HG03196 (cell line): ENCODE results near the gene CLDN6.
"Not testable (repeated sequence)": the region's sequence is repeated elsewhere in the genome, so short reads cannot be mapped to it uniquely, and the experiment has no call there.

ENCODE experiments used
- ATAC-seq: cut with Tn5 transposase; IDR thresholded peaks from one replicate; pipeline ENCODE4 v1.9.1; 2021; ENCODE audit not compliant: unreplicated experiment

Gene CLDN6, protein sequence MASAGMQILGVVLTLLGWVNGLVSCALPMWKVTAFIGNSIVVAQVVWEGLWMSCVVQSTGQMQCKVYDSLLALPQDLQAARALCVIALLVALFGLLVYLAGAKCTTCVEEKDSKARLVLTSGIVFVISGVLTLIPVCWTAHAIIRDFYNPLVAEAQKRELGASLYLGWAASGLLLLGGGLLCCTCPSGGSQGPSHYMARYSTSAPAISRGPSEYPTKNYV

DNA sequence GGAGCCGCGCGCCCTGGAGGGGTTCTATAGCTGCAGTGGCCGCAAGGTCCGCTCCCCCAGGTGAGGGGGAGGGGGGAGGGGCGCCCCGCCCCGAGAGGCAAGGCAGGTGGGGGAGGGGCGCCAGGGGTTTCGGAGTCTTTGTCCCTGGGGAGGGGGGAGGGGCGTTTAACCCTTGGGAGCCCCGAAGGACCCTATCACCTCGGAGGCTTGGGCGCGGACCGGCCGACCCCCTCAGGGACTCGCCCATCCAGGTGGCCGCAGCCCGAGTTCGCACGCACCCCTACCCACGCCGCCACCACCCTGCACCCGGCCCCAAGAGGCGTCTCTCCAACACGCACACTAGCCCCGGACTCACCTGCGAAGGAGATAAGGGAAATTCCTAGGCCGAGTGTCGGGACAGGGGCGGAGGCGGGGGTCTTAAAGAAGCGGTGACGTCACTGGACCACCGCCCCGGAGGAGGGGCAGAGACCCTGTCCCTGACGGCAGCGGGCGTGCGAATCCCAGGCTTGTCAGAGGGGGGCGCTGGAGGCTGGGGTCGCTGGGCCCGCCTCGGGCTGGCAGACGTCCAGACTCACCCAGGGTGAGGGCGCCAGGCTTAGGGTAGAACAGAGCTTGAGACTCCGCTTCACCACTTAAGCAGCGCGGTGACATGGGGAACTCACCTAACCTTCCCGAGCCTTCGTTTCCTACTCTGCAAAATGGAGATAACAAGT lies at the start of gene CLDN6:
Gene CLDN6 (minus strand): TSS at position 390 of the 713 bp plus-strand sequence. CDS start 2,162 bp downstream, outside the sequence.
- no peak for ATAC-seq

DNA sequence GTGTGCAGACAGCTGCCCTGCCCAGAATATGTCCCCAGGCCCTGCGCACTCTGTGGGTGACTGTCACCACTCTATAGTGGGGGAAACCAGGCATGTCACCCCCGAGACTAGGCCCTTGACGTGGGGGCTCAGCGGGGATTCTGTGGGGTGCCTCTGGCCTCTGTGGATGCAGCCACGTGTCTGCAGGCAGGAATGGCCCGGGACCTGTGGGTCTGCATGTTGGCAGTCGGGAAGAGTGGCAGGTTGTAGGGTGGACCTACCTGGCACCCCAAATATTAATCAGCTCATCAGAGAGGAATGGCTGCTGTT lies 48.4 kb upstream of the CLDN6 start:
- ATAC-seq: no peak

DNA sequence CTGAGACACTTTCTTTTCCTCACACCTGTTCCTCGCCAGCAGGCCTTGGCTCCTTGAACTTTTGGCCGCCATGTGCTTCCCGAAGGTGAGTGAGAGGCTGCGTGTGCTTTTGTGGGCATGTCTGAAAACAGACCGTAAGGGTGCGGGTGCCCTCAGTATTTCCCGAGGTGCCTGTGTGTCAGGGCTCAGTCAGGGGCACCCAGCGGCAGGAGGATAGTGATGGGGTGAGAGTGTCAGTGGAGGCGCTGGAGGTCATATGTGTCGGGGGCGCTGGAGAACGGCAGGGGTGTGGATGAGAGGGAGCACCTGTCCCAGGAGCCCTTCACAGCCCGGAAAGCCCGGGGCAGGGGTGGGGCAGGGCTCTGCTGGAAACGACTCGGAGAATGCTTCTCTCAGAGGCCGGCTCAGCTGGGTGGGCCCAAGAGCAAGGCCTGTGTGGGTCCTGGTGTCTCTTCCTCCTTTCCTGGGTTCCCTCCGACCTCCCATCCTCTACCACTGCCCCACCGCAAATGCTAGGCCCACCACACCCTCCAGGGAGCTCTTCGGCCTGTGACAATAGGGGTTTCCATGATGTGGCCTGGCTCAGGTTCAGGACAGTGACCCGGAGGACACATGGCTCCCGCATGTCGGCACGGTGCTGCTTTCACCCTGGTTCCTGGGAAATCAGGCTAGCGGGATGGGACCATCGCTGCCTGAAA lies 47.9 kb upstream of the CLDN6 start:
- ATAC-seq: no peak

DNA sequence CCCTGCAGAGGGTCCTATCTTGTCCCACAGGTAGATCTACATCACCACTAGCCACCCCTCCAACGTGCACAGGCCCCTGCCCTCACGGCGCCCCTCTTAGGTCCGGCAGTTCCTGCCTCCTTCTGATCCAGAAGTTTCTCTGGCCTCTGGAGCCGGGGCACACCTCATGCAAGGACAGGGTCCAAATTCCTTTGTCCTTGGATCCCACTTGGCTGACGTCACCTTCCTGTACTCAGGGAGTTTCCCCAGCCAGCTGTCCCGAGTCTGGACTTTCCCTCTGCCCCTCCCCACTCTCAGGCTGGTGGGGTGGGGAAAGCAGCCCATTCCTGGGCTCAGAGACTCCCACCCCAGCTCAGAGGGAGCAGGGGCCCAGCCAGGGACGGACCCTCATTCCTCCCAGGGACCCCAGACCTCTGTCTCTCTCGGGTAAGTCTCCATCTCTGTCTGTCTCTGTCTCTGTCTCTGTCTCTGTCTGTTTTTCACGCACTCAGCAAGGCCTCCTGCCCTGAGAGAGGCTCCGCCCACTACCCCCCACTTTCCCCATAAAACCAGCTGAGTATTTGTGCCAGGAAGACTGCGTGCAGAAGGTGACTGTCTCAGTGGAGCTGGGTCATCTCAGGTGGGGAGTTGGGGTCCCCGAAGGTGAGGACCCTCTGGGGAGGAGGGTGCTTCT lies 47.2 kb upstream of the CLDN6 start, which contains the start of gene IL32:
Gene IL32 (plus strand): TSS at position 572 of the 673 bp plus-strand sequence. CDS start 172 bp downstream, outside the sequence.
- no peak for ATAC-seq

DNA sequence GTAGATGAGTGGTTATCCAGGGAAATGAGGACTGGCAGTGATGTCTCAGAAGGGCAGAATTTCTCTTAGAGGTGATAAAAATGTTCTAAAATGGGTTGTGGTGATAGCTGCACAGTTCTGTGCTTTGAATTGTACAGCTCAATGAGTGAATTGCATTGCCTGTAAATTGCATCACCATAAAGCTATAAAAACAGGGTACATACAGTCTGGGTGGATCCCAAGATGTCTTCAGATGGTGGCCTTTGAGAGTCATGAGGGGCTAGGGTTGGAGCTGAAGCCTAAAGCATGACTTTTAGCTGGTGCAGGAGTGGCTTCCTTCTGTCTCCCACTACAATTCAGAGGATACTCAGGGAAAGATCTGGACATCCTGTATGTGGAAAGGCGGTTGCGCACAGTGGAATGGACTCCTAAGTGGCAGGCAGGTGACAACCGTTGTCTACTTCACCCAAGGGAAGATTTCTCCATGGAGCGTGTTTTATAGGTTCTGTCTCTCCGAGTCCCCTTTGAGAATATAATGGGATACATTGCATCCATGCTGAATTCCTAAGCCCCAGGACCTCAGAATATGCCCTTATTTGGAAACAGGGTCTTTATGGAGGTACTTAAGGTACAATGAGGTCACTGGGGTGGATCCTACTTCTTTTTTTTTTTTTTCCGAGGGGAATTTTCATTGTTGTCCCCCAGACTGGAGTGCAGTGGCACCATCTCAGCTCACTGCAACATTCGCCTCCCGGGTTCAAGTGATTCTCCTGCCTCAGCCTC lies 45.8 kb upstream of the CLDN6 start:
- ATAC-seq: no peak

DNA sequence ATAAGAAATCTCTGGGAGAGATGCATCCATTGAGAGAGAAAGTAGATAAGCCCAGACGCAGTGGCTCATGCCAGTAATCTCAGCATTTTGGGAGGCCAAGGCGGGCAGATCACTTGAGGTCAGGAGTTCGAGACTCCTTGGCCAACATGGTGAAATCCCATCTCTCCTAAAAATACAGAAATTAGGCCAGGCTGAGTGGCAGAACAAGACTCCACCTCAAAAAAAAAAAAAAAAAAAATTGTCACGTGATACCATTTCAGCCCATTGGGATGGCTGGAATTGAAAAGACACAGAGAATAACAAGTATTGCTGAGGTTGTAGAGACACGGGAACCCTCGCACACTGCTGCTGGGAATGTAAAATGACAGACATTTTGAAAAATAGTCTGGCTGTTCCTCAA lies 44.6 kb upstream of the CLDN6 start:
- ATAC-seq: no peak

DNA sequence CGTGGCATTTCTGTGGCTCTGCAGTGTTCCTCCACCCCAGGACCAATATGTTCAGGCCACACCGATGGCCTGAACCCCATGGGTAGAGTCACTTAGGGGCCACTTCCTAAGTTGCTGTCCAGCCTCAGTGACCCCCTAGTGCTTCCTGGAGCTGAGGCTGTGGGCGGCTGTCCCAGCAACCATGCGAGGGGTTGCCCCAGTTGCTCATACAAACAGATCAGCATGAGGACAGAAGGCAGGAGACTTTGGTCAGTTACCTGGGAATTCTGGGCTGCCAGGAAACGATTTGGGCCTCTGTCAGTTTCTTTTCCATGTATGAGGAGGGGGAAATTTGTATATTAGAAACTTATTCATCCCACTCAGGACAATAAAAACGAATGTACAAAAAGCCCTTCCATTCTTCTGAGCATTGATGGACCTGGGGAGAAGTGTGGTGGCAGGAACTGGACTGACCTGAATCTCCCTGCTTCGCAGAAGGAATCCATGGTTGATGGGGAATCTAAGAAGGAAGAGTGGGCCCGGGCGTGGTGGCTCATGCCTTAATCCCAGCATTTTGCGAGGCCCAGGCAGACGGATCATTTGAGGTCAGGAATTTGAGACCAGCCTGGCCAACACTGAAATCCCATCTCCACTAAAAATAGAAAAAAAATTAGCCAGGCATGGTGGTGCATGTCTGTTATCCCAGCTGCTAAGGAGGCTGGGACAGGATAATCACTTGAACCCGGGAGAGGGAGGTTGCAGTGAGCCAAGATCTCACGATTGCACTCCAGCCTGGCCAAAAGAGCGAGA lies 42.5 kb upstream of the CLDN6 start:
- ATAC-seq: no peak

DNA sequence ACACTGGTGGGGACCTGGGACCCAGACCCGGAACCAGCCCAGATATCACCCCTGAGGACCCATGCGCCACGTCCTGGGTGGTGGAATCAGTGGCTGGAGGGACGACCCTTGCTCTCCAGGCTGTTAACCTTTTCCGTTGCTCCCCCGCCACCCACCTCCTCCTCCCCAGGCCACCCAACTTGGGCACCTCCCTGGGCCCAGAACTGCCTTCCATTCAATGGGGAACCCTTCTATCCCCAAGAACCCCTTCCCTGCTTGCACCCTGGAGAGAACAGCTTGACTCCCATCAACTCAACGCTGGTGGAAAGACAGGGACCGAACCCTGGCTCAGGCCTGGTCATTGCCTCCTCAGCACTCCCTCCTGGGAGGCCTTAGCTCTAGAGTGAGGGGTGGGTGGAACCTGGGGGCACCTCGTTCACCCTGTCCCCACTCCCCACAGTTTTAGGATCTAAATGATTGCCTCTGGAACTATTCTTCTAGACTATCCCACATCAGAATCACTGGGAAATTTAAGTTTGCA lies 41.8 kb upstream of the CLDN6 start:
- no peak for ATAC-seq

DNA sequence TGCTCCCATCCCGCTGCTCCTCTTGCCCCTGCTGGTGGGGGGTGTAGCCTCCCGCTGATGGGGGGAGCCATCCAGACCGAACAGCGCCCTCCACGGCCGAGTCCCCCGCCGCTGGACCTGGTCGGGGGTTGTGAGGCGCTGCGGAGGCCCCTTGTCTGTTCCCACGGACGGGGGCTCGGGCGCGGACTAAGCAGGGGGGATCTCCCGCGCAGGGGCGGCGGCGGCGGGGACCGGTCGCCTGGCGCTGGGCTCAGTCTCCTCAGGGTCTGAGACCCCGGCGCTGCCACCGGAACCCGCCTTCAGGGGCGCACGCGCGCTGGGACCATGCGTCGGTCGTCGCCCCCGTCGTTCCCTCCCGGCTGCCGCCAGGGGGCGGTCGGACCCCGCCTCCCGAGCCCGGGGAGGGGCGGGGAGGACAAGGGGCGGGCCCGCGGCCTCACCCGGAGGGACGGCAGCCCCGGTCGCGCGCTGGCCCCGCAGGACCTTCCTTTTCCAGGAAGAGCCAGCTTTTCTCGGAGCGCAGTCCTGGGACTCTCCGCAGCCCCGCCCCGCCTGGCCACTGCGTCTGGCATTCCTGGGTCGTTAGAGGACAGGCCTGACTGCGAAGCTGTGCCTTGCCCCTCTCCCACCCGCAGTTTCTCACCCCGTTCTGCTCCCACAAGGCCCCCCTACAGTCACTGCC lies 41.2 kb upstream of the CLDN6 start:
- peak; percentile 75 for ATAC-seq

DNA sequence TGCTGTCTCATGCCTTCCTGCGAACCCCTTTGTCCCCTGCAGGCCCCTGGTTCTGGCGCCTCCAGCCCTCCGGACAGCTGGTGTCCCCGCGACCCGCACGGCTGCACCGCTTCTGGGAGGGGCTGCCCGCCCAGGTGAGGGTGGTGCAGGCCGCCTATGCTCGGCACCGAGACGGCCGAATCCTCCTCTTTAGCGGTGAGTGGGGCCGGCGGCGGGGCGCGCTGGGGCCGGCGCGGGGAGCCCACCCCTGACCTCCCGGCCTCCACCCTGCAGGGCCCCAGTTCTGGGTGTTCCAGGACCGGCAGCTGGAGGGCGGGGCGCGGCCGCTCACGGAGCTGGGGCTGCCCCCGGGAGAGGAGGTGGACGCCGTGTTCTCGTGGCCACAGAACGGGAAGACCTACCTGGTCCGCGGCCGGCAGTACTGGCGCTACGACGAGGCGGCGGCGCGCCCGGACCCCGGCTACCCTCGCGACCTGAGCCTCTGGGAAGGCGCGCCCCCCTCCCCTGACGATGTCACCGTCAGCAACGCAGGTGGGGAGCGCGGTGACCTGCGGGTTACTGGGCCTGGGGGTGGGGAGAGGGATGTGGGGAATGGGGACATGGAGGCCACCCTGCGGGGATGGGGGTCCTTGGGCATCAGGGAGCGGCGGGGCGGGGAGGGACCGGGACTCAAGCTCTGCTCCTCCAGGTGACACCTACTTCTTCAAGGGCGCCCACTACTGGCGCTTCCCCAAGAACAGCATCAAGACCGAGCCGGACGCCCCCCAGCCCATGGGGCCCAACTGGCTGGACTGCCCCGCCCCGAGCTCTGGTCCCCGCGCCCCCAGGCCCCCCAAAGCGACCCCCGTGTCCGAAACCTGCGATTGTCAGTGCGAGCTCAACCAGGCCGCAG lies 40.4 kb upstream of the CLDN6 start:
- ATAC-seq: no peak

DNA sequence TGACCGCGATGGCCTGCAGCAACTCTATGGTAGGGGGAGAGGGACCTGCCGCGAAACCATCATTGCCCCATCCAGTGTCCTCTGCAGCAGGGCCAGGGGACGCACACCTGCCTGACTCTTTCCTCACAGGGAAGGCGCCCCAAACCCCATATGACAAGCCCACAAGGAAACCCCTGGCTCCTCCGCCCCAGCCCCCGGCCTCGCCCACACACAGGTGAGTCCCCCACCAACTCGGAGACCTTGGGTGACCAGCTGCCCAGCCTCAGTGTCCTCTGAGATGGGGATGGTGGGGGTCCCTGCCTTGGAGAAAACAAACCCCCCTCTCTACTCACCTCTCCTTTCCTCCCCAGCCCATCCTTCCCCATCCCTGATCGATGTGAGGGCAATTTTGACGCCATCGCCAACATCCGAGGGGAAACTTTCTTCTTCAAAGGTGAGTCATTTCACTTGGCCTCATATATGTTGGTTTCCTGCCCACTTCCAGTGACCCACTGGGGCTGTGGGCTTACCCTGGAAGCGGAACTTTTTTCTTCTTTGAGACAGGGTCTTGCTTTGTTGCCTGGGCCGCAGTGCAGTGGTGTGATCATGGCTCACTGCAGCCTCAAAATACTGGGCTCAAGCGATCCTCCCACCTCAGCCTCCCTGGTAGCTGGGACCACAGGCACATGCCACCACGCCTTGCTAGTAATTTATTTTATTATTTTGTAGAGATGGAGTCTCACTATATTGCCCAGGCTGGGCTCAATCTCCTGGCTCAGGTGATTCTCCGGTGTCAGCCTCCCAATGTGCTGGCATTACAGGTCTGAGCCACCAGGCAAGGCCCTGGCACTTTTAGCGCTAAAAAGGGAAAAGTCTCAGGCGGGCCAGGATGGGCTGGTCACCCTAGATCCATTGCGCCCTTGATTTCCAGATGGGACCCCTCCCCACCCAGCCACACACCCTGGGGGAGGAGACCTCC lies 39.5 kb upstream of the CLDN6 start:
- ATAC-seq: no peak

DNA sequence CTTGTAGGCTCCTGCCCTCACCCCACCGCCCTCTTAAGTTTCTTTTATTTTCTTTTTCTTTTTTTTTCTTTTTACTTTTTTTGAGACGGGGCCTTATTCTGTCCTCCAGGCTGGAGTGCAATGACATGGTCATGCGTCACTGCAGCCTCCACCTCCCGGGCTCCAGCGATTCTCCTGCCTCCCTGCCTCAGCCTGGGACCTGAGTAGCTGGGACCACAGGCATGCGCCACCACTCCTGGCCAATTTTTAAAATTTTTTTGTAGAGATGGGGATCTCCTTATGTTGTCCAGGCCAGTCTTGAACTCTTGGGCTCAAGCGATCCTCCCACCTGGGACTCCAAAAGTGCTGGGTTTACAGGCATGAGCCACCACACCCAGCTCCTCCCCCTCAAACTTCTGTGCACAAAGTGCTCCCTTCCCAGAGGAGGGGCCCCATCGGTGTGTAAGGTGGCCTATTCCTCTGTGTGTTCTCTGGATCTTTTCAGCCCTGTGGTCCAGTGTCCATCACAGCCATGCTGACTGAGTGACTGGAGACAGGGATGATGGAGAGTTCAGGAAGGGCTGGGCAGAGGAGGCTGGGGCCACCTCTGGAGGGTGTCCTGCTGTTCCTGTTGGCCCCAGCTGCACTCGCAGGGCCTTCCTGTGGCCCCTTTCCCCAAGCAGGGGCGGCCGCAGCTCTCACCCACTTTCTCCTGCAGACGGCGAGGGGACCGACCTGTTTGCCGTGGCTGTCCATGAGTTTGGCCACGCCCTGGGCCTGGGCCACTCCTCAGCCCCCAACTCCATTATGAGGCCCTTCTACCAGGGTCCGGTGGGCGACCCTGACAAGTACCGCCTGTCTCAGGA lies 38.6 kb upstream of the CLDN6 start:
- no peak for ATAC-seq

DNA sequence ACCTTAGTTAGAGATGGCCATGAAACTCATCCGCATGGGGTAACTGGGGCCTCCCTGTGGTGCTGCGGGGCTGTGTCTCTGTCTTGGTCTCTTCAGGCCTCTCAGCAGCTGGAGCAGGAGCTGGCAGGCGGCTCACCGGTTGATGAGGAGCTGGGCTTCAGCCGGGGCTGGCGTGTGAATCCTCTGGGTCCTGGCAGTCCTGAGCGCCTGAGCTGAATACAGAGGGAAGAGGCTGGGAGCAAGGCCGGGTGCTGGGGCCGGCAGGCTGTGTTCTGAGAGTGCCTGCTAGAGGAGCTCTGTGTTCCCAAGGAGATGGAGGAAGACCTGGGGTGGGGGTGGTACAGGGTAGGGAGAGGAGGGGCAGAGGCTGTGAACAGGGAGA lies 37.7 kb upstream of the CLDN6 start:
- ATAC-seq: not testable (repeated sequence)

DNA sequence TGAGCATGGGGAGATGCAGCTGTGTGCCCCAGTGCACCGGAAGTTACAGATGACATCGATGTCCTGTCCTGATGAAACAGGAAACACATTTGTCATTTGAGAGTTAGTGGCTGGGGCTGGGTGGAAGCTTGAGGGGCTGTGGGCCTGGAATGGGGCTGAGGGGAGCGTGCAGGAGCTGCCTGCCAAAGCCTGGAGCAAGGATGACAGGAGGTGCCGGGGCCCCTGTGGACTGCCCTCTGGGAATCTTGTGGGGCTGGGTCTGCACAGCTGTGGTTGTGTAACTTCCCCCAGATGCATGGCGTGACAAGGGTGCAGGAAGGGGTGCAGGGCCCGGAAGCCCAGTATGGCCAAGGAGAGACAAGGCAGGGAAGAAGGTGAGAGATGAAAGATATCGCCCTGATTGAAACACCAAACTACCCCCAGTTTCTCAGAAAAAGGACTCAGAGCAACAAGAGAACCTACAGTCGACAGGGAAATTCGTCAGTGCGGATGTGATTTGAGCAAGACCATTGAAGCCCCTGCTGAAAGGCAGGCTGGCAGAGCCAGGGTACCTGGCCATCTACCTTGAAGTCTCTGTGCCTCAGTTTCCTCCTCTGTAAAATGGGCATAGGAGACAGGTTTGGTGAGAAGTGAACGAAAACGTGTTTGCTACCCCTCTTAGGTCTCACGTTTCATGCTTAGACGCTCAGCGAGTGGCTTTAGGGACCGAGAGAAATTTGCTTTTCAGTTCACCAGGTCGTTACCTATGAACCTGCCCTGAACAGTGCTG lies 37.2 kb upstream of the CLDN6 start:
- ATAC-seq: no peak

DNA sequence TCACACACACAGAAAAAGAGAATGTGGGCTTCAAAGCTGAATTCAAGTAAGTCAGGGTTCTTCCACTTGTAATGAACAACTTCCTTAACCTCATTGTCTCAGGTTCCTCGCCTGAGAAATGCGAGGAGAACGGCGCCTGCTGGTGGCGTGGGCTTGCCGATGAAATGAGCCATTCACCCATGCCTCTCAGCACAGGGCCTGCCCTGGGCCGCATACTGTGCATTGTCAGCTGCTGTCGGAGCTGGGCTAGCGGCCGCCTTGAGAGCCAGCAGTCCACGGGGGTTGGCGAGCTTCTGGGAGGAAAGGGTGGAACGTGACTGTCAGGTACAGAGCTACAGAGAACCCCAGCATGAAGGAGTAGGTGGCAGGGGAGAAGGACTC lies 35.3 kb upstream of the CLDN6 start:
- ATAC-seq: not testable (repeated sequence)
